ENCODE results near the gene DLG5. TPM values are rescaled to one million over a fixed set of nuclear protein-coding genes. Genes with fewer than 3 reads are reported as not detected.

DLG5 gene
- total RNA-seq, 1 donor from 2014 or later = 22.2 TPM

GRCh38 chr10:77816311-77816710 is 110.2 kb downstream of the DLG5 start:
- Histone ChIP-seq H3K9me3 (ENCODE audit: low read depth) (no peaks in the 10 kb centered on the region), H3K9ac (no peak overlapping the region), H4K20me1 (ENCODE audit: low read depth) (no peaks in the 10 kb centered on the region), H3K36me3 (peaks cover 3% of the 10 kb centered on the region), H3K4me2 (no peak overlapping the region), H3K4me1 (no peaks in the 10 kb centered on the region), H2AFZ (replicated peaks) (no peak overlapping the region), H3F3A (ENCODE audit: low read depth) (no peaks in the 10 kb centered on the region), H3K27ac (no peak overlapping the region), H3K4me3 (no peak overlapping the region), H3K27me3 (no peaks in the 10 kb centered on the region), H3K79me2 (ENCODE audit: low read depth) (no peaks in the 10 kb centered on the region)
- no peak for DNase-seq (ENCODE audit: low spot score)
- Mint-ChIP-seq H3K27me3 (ENCODE audit: insufficient read depth, low read depth) (no peaks in the 10 kb centered on the region), H3K4me3 (no peak overlapping the region), H3K27ac (no peak overlapping the region), H3K9me3 (no peaks in the 10 kb centered on the region), H3K36me3 (peaks cover 33% of the 10 kb centered on the region), H3K4me1 (no peaks in the 10 kb centered on the region)
- TF ChIP-seq EZH2 (IDR thresholded peaks at IDR 0.05) (no peak), CTCF (IDR thresholded peaks at IDR 0.05) (no peak), EZH2phosphoT487 (IDR thresholded peaks at IDR 0.05) (no peak)

GRCh38 chr10:77812741-77813140 is 113.8 kb downstream of the DLG5 start:
- Histone ChIP-seq H3K27me3 (no peaks in the 10 kb centered on the region), H3K36me3 (no peaks in the 10 kb centered on the region), H3K9me3 (ENCODE audit: low read depth) (no peaks in the 10 kb centered on the region), H3K4me1 (no peaks in the 10 kb centered on the region), H3K4me2 (no peak overlapping the region), H3K4me3 (no peak overlapping the region), H3K9ac (no peak overlapping the region), H3K27ac (no peak overlapping the region), H3F3A (ENCODE audit: low read depth) (no peaks in the 10 kb centered on the region), H4K20me1 (ENCODE audit: low read depth) (no peaks in the 10 kb centered on the region), H2AFZ (replicated peaks) (no peak overlapping the region), H3K79me2 (ENCODE audit: low read depth) (no peaks in the 10 kb centered on the region)
- peaks cover 31% of the 10 kb centered on the region for H3K36me3 Mint-ChIP-seq
- no peaks in the 10 kb centered on the region for H3K9me3 Mint-ChIP-seq
- no peak for TF ChIP-seq CTCF (IDR thresholded peaks at IDR 0.05)
- TF ChIP-seq EZH2phosphoT487 (IDR thresholded peaks at IDR 0.05) = no peak
- no peak for TF ChIP-seq EZH2 (IDR thresholded peaks at IDR 0.05)
- H3K4me3 Mint-ChIP-seq = no peak overlapping the region
- H3K27ac Mint-ChIP-seq = peak overlapping the region; percentile 42
- no peaks in the 10 kb centered on the region for H3K4me1 Mint-ChIP-seq
- no peak for DNase-seq (ENCODE audit: low spot score)
- peaks cover 7% of the 10 kb centered on the region for H3K27me3 Mint-ChIP-seq (ENCODE audit: insufficient read depth, low read depth)

- peaks cover 7% of the 10 kb centered on the region for H3K27me3 Mint-ChIP-seq (ENCODE audit: insufficient read depth, low read depth)
- no peak overlapping the region for H3K4me3 Mint-ChIP-seq
- no peak for DNase-seq (ENCODE audit: low spot score)
- peaks cover 23% of the 10 kb centered on the region for H3K36me3 Mint-ChIP-seq
- Histone ChIP-seq H3K79me2 (ENCODE audit: low read depth) (no peaks in the 10 kb centered on the region), H3F3A (ENCODE audit: low read depth) (no peaks in the 10 kb centered on the region), H4K20me1 (ENCODE audit: low read depth) (no peaks in the 10 kb centered on the region), H3K9ac (no peak overlapping the region), H3K4me2 (no peak overlapping the region), H2AFZ (replicated peaks) (no peak overlapping the region), H3K4me1 (no peaks in the 10 kb centered on the region), H3K36me3 (no peaks in the 10 kb centered on the region), H3K4me3 (no peak overlapping the region), H3K27ac (no peak overlapping the region), H3K27me3 (no peaks in the 10 kb centered on the region), H3K9me3 (ENCODE audit: low read depth) (no peaks in the 10 kb centered on the region)
- no peak for TF ChIP-seq EZH2phosphoT487 (IDR thresholded peaks at IDR 0.05)
- no peak for TF ChIP-seq EZH2 (IDR thresholded peaks at IDR 0.05)
- no peak for TF ChIP-seq CTCF (IDR thresholded peaks at IDR 0.05)
- no peaks in the 10 kb centered on the region for H3K9me3 Mint-ChIP-seq
- H3K27ac Mint-ChIP-seq = no peak overlapping the region
- H3K4me1 Mint-ChIP-seq = no peaks in the 10 kb centered on the region
Observed at GRCh38 chr10:77811831-77812430, 114.6 kb downstream of the DLG5 start.
